ENCODE measurements around the gene IRF2BP1.

DNA sequence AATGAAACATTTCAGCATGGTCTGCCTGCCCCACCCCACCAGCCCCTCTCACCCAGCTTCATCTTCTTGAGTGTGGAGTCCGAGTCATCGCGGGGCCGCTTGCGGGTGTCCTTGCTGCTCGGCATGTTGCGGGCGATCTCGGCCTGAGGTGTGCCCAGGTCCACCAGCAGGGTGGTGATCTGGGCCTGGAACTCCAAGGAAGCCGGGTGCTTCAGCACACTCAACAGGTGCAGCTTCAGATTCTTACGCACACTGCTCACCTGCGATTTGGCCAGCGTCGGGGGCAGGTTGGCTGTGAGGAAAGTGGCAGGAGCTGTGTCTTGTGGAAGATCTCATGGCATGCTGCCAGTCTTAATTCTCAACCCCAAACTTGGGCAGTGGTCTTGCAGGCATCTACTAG is 43.7 kb downstream of the IRF2BP1 start:
- TF ChIP-seq, protein P1, sequence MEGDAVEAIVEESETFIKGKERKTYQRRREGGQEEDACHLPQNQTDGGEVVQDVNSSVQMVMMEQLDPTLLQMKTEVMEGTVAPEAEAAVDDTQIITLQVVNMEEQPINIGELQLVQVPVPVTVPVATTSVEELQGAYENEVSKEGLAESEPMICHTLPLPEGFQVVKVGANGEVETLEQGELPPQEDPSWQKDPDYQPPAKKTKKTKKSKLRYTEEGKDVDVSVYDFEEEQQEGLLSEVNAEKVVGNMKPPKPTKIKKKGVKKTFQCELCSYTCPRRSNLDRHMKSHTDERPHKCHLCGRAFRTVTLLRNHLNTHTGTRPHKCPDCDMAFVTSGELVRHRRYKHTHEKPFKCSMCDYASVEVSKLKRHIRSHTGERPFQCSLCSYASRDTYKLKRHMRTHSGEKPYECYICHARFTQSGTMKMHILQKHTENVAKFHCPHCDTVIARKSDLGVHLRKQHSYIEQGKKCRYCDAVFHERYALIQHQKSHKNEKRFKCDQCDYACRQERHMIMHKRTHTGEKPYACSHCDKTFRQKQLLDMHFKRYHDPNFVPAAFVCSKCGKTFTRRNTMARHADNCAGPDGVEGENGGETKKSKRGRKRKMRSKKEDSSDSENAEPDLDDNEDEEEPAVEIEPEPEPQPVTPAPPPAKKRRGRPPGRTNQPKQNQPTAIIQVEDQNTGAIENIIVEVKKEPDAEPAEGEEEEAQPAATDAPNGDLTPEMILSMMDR (IDR thresholded peaks at IDR 0.05; ENCODE audit: low read length) = no peak
- TF ChIP-seq EZH2 (optimal IDR thresholded peaks at IDR 0.05; ENCODE audit: low read depth, low read length) = no peak
